DND-41 (cell line): ENCODE data around the gene ABCC3.

Experiments
- ATAC-seq: fragments of 200-7000 bp; cut with Tn5 transposase; 3 replicates; pipeline ENCODE4 v1.9.1; 2021; ENCODE audit warnings: low read depth; ENCODE audit not compliant: insufficient read depth
- DNase-seq: peaks from one replicate; pipeline ENCODE4 v3.0.0-alpha.2; 2020
- H2AFZ ChIP-seq: 2 replicates; pipeline ENCODE4 v1.6.0; 2012; ENCODE audit warnings: low read depth, low read length
- H3K27ac ChIP-seq: 2 replicates; pipeline ENCODE4 v1.5.1; 2012; ENCODE audit warnings: low read length, inconsistent platforms
- H3K27me3 ChIP-seq: fragments of 200-600 bp; sonication (generic); 2 replicates; pipeline ENCODE4 v1.6.0; 2012; ENCODE audit warnings: low read length, mild to moderate bottlenecking, inconsistent platforms; ENCODE audit not compliant: insufficient read depth, poor library complexity
- H3K36me3 ChIP-seq: 2 replicates; pipeline ENCODE4 v1.5.1; 2012; ENCODE audit warnings: low read length, inconsistent platforms; ENCODE audit not compliant: insufficient read depth
- H3K4me1 ChIP-seq: 2 replicates; pipeline ENCODE4 v1.5.1; 2012; ENCODE audit warnings: mild to moderate bottlenecking, low read length; ENCODE audit not compliant: insufficient read depth
- H3K4me2 ChIP-seq: 2 replicates; pipeline ENCODE4 v1.6.0; 2012; ENCODE audit warnings: mild to moderate bottlenecking, moderate library complexity, low read length, inconsistent platforms; ENCODE audit not compliant: insufficient read depth
- H3K4me3 ChIP-seq, 2 experiments: fragments of 200-600 bp in 1 of 2; shearing (Covaris generic) in 1 of 2; 2 replicates each; pipeline ENCODE4 v1.5.1; 2012 to 2016; ENCODE audit warnings: inconsistent platforms in 2 of 2, low read length in 2 of 2, mild to moderate bottlenecking in 2 of 2, low read depth in 1 of 2, moderate library complexity in 1 of 2
- H3K79me2 ChIP-seq: 2 replicates; pipeline ENCODE4 v1.6.0; 2012; ENCODE audit warnings: low read length, inconsistent platforms; ENCODE audit not compliant: insufficient read depth
- H3K9ac ChIP-seq: 2 replicates; pipeline ENCODE4 v1.6.0; 2012; ENCODE audit warnings: low read depth, mild to moderate bottlenecking, inconsistent platforms, low read length, moderate library complexity
- H3K9me3 ChIP-seq: 2 replicates; pipeline ENCODE4 v1.5.1; 2012; ENCODE audit warnings: low read length, moderate library complexity, mild to moderate bottlenecking, inconsistent platforms; ENCODE audit not compliant: insufficient read depth, severe bottlenecking
- H4K20me1 ChIP-seq: 2 replicates; pipeline ENCODE4 v1.6.0; 2012; ENCODE audit warnings: low read length; ENCODE audit not compliant: insufficient read depth
- EZH2 ChIP-seq: IDR thresholded peaks from 3 replicates; pipeline ENCODE4 v1.6.1; 2012; ENCODE audit warnings: borderline replicate concordance, low read depth, mild to moderate bottlenecking, moderate library complexity, low read length, inconsistent platforms; ENCODE audit not compliant: severe bottlenecking
- TF ChIP-seq, protein P1 (sequence below): IDR thresholded peaks from 2 replicates; pipeline ENCODE4 v1.5.1; 2012; ENCODE audit warnings: borderline replicate concordance, low read length, moderate library complexity, mild to moderate bottlenecking; ENCODE audit not compliant: poor library complexity, severe bottlenecking; ENCODE audit errors: extremely low read depth

ABCC3 gene

DNA sequence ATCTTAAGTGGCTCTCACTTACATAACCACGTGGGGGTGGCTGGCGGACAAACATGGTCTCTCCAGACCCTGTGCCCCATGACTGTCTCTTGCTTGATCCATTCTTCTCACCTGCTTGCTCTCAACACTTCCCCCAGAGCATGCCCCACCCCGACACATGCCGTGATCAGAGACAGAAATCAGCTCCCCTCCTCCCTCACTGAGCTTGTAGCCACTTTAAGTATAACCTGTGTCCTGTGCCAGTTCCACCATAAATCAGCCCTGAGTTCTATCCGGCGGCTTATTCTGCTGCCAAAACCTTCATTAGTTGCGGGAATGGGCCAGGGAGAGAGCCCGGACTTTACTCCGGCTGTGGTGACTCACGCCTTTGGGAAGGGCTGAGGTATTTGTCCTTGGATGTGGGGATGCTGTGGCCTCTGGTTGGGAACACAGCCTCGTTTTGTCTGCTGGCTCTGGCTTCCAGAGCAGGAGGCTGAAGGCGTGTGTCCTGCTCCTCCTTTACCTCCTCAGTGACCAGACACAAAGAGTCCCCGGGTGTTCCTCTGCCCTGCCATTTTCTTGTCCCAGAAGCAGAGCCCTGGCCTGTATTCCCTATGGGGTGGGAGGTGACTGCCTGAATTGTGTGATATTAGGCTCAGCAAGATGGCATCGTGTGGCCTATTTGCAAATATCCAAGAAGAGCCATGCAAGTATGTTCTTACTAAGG lies 52.0 kb downstream of the ABCC3 start:
- no peaks in the 10 kb centered on the region for H3K4me1 ChIP-seq
- TF ChIP-seq, protein P1, sequence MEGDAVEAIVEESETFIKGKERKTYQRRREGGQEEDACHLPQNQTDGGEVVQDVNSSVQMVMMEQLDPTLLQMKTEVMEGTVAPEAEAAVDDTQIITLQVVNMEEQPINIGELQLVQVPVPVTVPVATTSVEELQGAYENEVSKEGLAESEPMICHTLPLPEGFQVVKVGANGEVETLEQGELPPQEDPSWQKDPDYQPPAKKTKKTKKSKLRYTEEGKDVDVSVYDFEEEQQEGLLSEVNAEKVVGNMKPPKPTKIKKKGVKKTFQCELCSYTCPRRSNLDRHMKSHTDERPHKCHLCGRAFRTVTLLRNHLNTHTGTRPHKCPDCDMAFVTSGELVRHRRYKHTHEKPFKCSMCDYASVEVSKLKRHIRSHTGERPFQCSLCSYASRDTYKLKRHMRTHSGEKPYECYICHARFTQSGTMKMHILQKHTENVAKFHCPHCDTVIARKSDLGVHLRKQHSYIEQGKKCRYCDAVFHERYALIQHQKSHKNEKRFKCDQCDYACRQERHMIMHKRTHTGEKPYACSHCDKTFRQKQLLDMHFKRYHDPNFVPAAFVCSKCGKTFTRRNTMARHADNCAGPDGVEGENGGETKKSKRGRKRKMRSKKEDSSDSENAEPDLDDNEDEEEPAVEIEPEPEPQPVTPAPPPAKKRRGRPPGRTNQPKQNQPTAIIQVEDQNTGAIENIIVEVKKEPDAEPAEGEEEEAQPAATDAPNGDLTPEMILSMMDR, result no peak
- TF ChIP-seq EZH2, result no peak
- H2AFZ ChIP-seq, result no peak overlapping the region
- no peak overlapping the region for H3K4me3 ChIP-seq
- H3K9ac ChIP-seq, result no peak overlapping the region
- ATAC-seq (no peak), DNase-seq (no peak)
- H3K9me3 ChIP-seq, result no peaks in the 10 kb centered on the region
- no peak overlapping the region for H3K27ac ChIP-seq
- 0 out of 2 replicates have a peak, but pooled peaks cover 3% of the 10 kb centered on the region for H4K20me1 ChIP-seq
- no peak overlapping the region for H3K4me2 ChIP-seq
- H3K36me3 ChIP-seq, result no peaks in the 10 kb centered on the region
- H3K79me2 ChIP-seq, result no peaks in the 10 kb centered on the region
- H3K27me3 ChIP-seq, result no peaks in the 10 kb centered on the region

DNA sequence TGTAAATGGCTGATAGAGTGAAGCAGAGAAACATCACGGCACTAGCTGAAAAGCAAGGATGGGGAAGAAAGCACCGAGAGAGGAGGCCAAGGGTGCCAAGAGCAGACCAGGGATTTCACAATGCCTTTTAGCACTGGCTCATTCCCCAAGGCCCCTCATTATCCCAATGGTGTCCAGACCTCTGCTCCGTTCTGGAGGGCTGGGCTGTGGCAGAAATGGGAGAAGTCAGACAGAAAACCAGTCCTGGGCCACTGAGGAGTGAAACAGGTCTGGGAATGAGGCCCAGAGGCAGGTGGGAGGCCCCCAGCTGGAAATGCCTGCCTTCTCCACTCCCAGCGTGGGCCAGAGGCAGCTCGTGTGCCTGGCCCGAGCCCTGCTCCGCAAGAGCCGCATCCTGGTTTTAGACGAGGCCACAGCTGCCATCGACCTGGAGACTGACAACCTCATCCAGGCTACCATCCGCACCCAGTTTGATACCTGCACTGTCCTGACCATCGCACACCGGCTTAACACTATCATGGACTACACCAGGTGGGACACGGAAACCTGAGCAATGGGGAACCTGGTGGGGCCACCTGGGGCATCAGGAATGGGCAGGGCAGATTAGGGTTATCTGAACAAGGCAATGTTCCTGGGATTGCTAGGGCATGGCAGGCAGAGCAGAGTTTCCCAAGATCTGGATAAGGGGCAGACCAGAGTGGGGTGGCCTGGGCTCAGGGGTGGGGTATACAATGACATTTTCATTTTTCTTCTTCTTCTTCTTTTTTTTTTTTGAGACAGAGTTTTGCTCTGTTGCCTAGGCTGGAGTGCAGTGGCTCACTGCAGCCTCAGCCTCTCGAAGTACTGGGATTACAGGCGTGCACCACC lies 52.8 kb downstream of the ABCC3 start:
- H3K79me2 ChIP-seq, result no peaks in the 10 kb centered on the region
- H3K27me3 ChIP-seq, result no peaks in the 10 kb centered on the region
- H4K20me1 ChIP-seq, result 0 out of 2 replicates have a peak, but pooled peaks cover 3% of the 10 kb centered on the region
- H3K4me3 ChIP-seq, result no peak overlapping the region
- no peak overlapping the region for H3K4me2 ChIP-seq
- TF ChIP-seq, protein P1, result no peak
- no peak for TF ChIP-seq EZH2
- no peaks in the 10 kb centered on the region for H3K9me3 ChIP-seq
- ATAC-seq (no peak), DNase-seq (no peak)
- peaks cover 4% of the 10 kb centered on the region; the same call in 1 of the 2 replicates for H3K36me3 ChIP-seq
- no peak overlapping the region for H3K27ac ChIP-seq
- no peaks in the 10 kb centered on the region for H3K4me1 ChIP-seq
- H2AFZ ChIP-seq, result no peak overlapping the region
- no peak overlapping the region for H3K9ac ChIP-seq

DNA sequence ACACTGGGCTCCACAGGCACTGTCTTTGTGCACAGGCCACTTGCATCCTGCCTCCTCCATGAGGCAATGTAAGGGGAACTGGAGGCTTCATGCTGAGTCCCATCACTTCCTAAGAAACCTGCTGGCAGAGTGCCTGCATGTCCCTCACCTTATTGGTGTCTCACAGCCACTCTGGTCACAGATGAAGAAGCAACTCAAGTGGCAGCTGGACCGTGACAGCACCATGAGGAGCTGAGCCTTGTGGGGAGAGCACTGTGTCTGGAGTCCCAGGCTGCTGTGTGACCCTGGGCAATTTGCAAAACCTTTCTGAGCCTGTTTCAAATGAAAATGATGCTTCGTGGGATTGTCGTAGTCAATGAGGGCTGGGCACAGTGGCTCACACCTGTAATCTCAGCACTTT lies 53.6 kb downstream of the ABCC3 start:
- Histone ChIP-seq H3K27me3 (no peaks in the 10 kb centered on the region), H2AFZ (no peak overlapping the region), H3K4me1 (no peaks in the 10 kb centered on the region), H3K4me2 (no peak overlapping the region), H3K4me3 (no peak overlapping the region), H3K27ac (no peak overlapping the region), H3K36me3 (peaks cover 12% of the 10 kb centered on the region; the same call in 1 of the 2 replicates), H4K20me1 (0 out of 2 replicates have a peak, but pooled peaks cover 3% of the 10 kb centered on the region), H3K79me2 (no peaks in the 10 kb centered on the region), H3K9ac (no peak overlapping the region), H3K9me3 (no peaks in the 10 kb centered on the region)
- no peak for DNase-seq
- ATAC-seq, result no peak
- TF ChIP-seq, protein P1, result no peak
